Colonic mucosa (tissue), 4 donors: ENCODE data around the gene MED23. TPM values are rescaled to one million over a fixed set of nuclear protein-coding genes. Genes with fewer than 3 reads are reported as not detected.
A peak's percentile ranks its signal among the peaks of the same experiment; 100 is the strongest.

Source experiments
- DNase-seq: peaks from one replicate; pipeline ENCODE4 v3.0.0-alpha.2; 2020
- H3K27ac ChIP-seq: fragments of 200-600 bp; one replicate; pipeline ENCODE4 v1.8.0; 2021
- H3K27me3 ChIP-seq: fragments of 200-600 bp; one replicate; pipeline ENCODE4 v1.8.0; 2021
- H3K36me3 ChIP-seq: fragments of 200-600 bp; one replicate; pipeline ENCODE4 v1.8.0; 2021
- H3K4me1 ChIP-seq: fragments of 200-600 bp; one replicate; pipeline ENCODE4 v1.8.0; 2021; ENCODE audit warnings: mild to moderate bottlenecking
- H3K4me3 ChIP-seq: fragments of 200-600 bp; one replicate; pipeline ENCODE4 v1.8.0; 2021
- H3K9ac ChIP-seq, 2 donors: one replicate each; pipeline ENCODE4 v1.7.0; 2013; ENCODE audit warnings: control low read depth in 2 of 2, low read depth in 2 of 2, low read length in 2 of 2
- H3K9me3 ChIP-seq: fragments of 200-600 bp; one replicate; pipeline ENCODE4 v1.8.0; 2021
- CTCF ChIP-seq: fragments of 200-600 bp; IDR thresholded peaks from one replicate; pipeline ENCODE4 v1.8.0; 2022; ENCODE audit warnings: antibody characterized with exemption, mild to moderate bottlenecking
- intact Hi-C: fragments of 100-400 bp; cut with DNase I; formaldehyde crosslinking; loops from one replicate; pipeline ENCODE4 v1.14.1; 2022
- total RNA-seq, 2 donors: library from RNA; stranded (reverse); fragmentation: NEBNext Ultra II Directional in 1 of 2; extraction: Animal tissue kit (Norgen Biotek cat#: 25700) in 1 of 2; gene quantifications; one replicate each; pipeline ENCODE4 v1.2.1, GENCODE V29; 2021
- donor health status: healthy.
- donor health status: DM: no; HTN: no; CAD: no.
- donor health status: DM: no; HTN: no; CAD: no.

The MED23 gene
- total RNA-seq, 2 donors from 2014 or later: 24.5 to 36.5 TPM

- no peaks in the 10 kb centered on the region for H3K4me1 ChIP-seq
- no peaks in the 10 kb centered on the region for H3K36me3 ChIP-seq
- intact Hi-C loops: no loop called here
- DNase-seq: no peak
- H3K9me3 ChIP-seq: no peaks in the 10 kb centered on the region
- no peak for TF ChIP-seq CTCF
- no peak overlapping the region for H3K9ac ChIP-seq
- no peak overlapping the region for H3K4me3 ChIP-seq
- no peaks in the 10 kb centered on the region for H3K27me3 ChIP-seq
- H3K27ac ChIP-seq: no peak overlapping the region
Observed at GRCh38 chr6:131613296-131613925, 14.6 kb downstream of the MED23 start.

GRCh38 chr6:131602781-131603312 lies 25.2 kb downstream of the MED23 start:
- Histone ChIP-seq H3K4me1 (no peaks in the 10 kb centered on the region), H3K36me3 (peaks cover 25% of the 10 kb centered on the region), H3K4me3 (no peak overlapping the region), H3K27ac (no peak overlapping the region), H3K9me3 (no peaks in the 10 kb centered on the region), H3K27me3 (no peaks in the 10 kb centered on the region), H3K9ac (no peak overlapping the region)
- intact Hi-C loops: no loop called here
- no peak for DNase-seq
- no peak for TF ChIP-seq CTCF

GRCh38 chr6:131600716-131601115 lies 27.3 kb downstream of the MED23 start:
- H3K27me3 ChIP-seq: no peaks in the 10 kb centered on the region
- H3K27ac ChIP-seq: no peak overlapping the region
- no peaks in the 10 kb centered on the region for H3K9me3 ChIP-seq
- peaks cover 25% of the 10 kb centered on the region for H3K36me3 ChIP-seq
- H3K9ac ChIP-seq: no peak overlapping the region
- DNase-seq: no peak
- intact Hi-C loops: no loop called here
- no peak overlapping the region for H3K4me3 ChIP-seq
- TF ChIP-seq CTCF: no peak
- H3K4me1 ChIP-seq: no peaks in the 10 kb centered on the region

- no peak overlapping the region for H3K27ac ChIP-seq
- H3K4me3 ChIP-seq: no peak overlapping the region
- no peak overlapping the region for H3K9ac ChIP-seq
- TF ChIP-seq CTCF: peak; percentile 13
- H3K4me1 ChIP-seq: no peaks in the 10 kb centered on the region
- H3K9me3 ChIP-seq: no peaks in the 10 kb centered on the region
- peaks cover 31% of the 10 kb centered on the region for H3K36me3 ChIP-seq
- no peaks in the 10 kb centered on the region for H3K27me3 ChIP-seq
- DNase-seq: no peak
- intact Hi-C loops: no loop called here
Observed at GRCh38 chr6:131597446-131597845, 30.6 kb downstream of the MED23 start.

GRCh38 chr6:131594074-131594473 lies 34.0 kb downstream of the MED23 start:
- no peak for DNase-seq
- Histone ChIP-seq H3K4me1 (no peaks in the 10 kb centered on the region), H3K27ac (no peak overlapping the region), H3K36me3 (peaks cover 31% of the 10 kb centered on the region), H3K4me3 (no peak overlapping the region), H3K9me3 (no peaks in the 10 kb centered on the region), H3K27me3 (no peaks in the 10 kb centered on the region), H3K9ac (no peak overlapping the region)
- no peak for TF ChIP-seq CTCF
- intact Hi-C loops: no loop called here
